PC-3 (cell line): ENCODE results near the gene RSKR. TPM values are rescaled to one million over a fixed set of nuclear protein-coding genes. Genes with fewer than 3 reads are reported as not detected.
"Not testable (repeated sequence)": the region's sequence is repeated elsewhere in the genome, so short reads cannot be mapped to it uniquely, and the experiment has no call there.

Source experiments
- ATAC-seq: fragments of 200-7000 bp; cut with Tn5 transposase; 2 replicates; pipeline ENCODE4 v1.9.1; 2020; ENCODE audit warnings: mild to moderate bottlenecking, moderate library complexity
- BruUV-seq: library from RNA; stranded (reverse); fragments of 400-500 nt; replicated peaks from 2 replicates; lab custom pipeline; 2021; lab: Mats Ljungman, UMichigan
- CTCF ChIA-PET: fragments of 300-600 bp; sonication (Branson Sonifier 250); formaldehyde crosslinking; loops from one replicate; lab custom pipeline; 2022; ENCODE audit warnings: antibody characterized with exemption; lab: Charles Lee
- POLR2A ChIA-PET: fragments of 300-600 bp; sonication (Branson Sonifier 250); formaldehyde crosslinking; loops from one replicate; lab custom pipeline; 2022; ENCODE audit warnings: antibody characterized with exemption; ENCODE audit not compliant: unreplicated experiment; lab: Charles Lee
- DNase-seq: peaks from one replicate; pipeline ENCODE4 v3.0.0-alpha.2; 2015
- H2AFZ ChIP-seq: fragments of 300-600 bp; sonication (generic); 2 replicates; pipeline ENCODE4 v1.6.0; 2016; ENCODE audit warnings: antibody characterized with exemption, low read length
- H3F3A ChIP-seq: fragments of 300-600 bp; sonication (generic); one replicate; pipeline ENCODE4 v1.6.0; 2017; ENCODE audit warnings: antibody characterized with exemption, low read length, control low read depth, mild to moderate bottlenecking; ENCODE audit not compliant: unreplicated experiment
- H3K27ac ChIP-seq: fragments of 300-600 bp; sonication (generic); 2 replicates; pipeline ENCODE4 v1.5.1; 2016; ENCODE audit warnings: mild to moderate bottlenecking, low read length
- H3K27me3 ChIP-seq: fragments of 300-600 bp; sonication (generic); 2 replicates; pipeline ENCODE4 v1.6.1; 2016; ENCODE audit warnings: low read length, mixed read lengths
- H3K36me3 ChIP-seq: fragments of 300-600 bp; sonication (generic); 2 replicates; pipeline ENCODE4 v1.6.1; 2016; ENCODE audit warnings: low read depth, mixed run types, low read length, mixed read lengths
- H3K4me1 ChIP-seq: fragments of 300-600 bp; sonication (generic); 2 replicates; pipeline ENCODE4 v1.5.1; 2016; ENCODE audit warnings: low read length; ENCODE audit not compliant: insufficient read depth
- H3K4me2 ChIP-seq: fragments of 300-600 bp; sonication (generic); 2 replicates; pipeline ENCODE4 v1.6.0; 2016; ENCODE audit warnings: low read length
- H3K4me3 ChIP-seq: fragments of 300-600 bp; sonication (generic); 2 replicates; pipeline ENCODE4 v1.5.1; 2016; ENCODE audit warnings: mild to moderate bottlenecking, low read length, mixed read lengths
- H3K79me2 ChIP-seq: fragments of 300-600 bp; sonication (generic); 2 replicates; pipeline ENCODE4 v1.6.1; 2017; ENCODE audit warnings: low read length, mixed read lengths
- H3K9ac ChIP-seq: fragments of 300-600 bp; sonication (generic); 2 replicates; pipeline ENCODE4 v1.6.0; 2016; ENCODE audit warnings: mild to moderate bottlenecking, low read length
- H3K9me2 ChIP-seq: fragments of 300-600 bp; sonication (generic); replicated peaks from 2 replicates; pipeline ENCODE4 v1.6.1; 2016; ENCODE audit warnings: mixed run types, low read length, mixed read lengths
- H3K9me3 ChIP-seq: fragments of 300-600 bp; sonication (generic); 2 replicates; pipeline ENCODE4 v1.6.1; 2016; ENCODE audit warnings: low read length, mixed read lengths
- H4K20me1 ChIP-seq: fragments of 300-600 bp; sonication (generic); 2 replicates; pipeline ENCODE4 v1.6.1; 2016; ENCODE audit warnings: low read length, mixed read lengths
- CTCF ChIP-seq: fragments of 300-600 bp; sonication (generic); conservative IDR thresholded peaks from 2 replicates; pipeline ENCODE4 v1.5.1; 2017; ENCODE audit warnings: antibody characterized with exemption, low read depth, mild to moderate bottlenecking, low read length
- EZH2 ChIP-seq: fragments of 300-600 bp; sonication (generic); IDR thresholded peaks from one replicate; pipeline ENCODE4 v1.6.1; 2017; ENCODE audit warnings: antibody characterized with exemption, mild to moderate bottlenecking, low read length; ENCODE audit not compliant: unreplicated experiment
- EZH2phosphoT487 ChIP-seq: fragments of 300-600 bp; sonication (generic); IDR thresholded peaks from 2 replicates; pipeline ENCODE4 v1.6.1; 2018; ENCODE audit warnings: mild to moderate bottlenecking, antibody characterized with exemption, low read length, borderline replicate concordance
- intact Hi-C: fragments of 100-400 bp; cut with micrococcal nuclease; formaldehyde crosslinking; loops from 2 replicates; pipeline ENCODE4 v1.9.0; 2023
- total RNA-seq: library from RNA; depleted of rRNA; stranded (reverse); fragments of >200 nt; gene quantifications from 2 replicates; pipeline ENCODE4 v1.2.3, GENCODE V29; 2014

The RSKR gene
- total RNA-seq, 1 experiment from 2014 or later = 7.2 TPM

DNA sequence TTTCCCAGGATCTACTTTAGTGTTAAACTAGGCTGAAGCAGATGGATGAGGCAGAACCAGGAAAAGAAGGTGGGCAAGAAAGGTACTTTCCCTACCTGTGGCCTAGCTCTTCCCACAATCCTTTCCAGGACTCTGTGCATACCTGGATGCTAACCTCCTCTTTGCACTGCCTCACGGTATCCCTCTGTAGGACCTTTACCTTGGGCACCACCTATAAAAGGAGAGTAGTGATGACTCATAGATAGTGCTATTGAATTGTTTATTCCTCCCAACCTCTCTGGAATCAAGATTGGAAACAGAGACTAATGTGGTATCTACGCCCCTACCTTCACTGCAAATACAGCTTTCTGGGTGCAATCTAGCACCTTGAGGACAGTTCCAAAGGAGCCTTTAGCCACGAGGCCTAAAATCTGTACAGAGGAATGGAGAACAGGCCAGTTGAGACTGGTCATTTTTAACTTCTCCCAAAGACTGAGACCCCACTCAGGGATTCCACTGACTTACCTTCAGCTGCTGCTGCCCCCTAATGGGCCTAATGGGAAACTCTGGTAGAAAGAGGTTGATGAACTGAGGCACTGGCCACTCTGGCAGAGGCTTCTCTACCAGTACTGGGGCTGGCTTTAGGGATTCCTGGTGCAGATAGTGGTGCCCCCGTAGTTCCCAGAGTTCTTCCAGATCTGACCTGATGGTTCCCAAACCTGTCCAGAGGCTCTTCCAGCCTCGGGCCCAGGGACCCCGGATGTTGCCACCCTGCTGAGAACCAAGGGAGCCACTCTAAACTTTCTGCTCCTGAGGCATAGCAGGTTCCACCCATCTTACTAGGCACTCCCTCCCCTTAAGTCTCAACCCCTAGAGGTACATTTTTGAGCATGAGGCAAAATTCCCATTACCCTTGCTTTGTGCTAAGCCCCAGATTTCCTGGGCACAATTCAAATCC is 781 bp downstream of the RSKR start:
- ATAC-seq = peak; percentile 51
- ChIA-PET POLR2A (no interaction called here), CTCF (no interaction called here)
- peak; percentile 24 for DNase-seq
- Histone ChIP-seq H3K9me3 (no peaks in the 10 kb centered on the region), H3K36me3 (peaks cover 14% of the 10 kb centered on the region), H3K27ac (no peak overlapping the region), H3K4me1 (no peaks in the 10 kb centered on the region), H3K9me2 (no peaks in the 10 kb centered on the region), H3K27me3 (no peaks in the 10 kb centered on the region), H3K4me3 (no peak overlapping the region), H2AFZ (no peak overlapping the region), H3K4me2 (no peak overlapping the region), H3K79me2 (no peaks in the 10 kb centered on the region), H4K20me1 (no peaks in the 10 kb centered on the region), H3F3A (no peaks in the 10 kb centered on the region), H3K9ac (no peak overlapping the region)
- intact Hi-C loops = loop anchor here (1.0 kb wide), 1 partner anchor 65 kb away; no protein-coding TSS in a partner anchor
- BruUV-seq = no TSS peak
- TF ChIP-seq EZH2 = no peak
- no peak for TF ChIP-seq EZH2phosphoT487
- peak; percentile 64 for TF ChIP-seq CTCF

GRCh38 chr17:28612531-28612930 is 1.5 kb downstream of the RSKR start:
- Histone ChIP-seq H3K79me2 (no peaks in the 10 kb centered on the region), H3K4me1 (no peaks in the 10 kb centered on the region), H3F3A (no peaks in the 10 kb centered on the region), H3K36me3 (peaks cover 14% of the 10 kb centered on the region), H4K20me1 (no peaks in the 10 kb centered on the region), H3K9me3 (no peaks in the 10 kb centered on the region), H3K4me3 (no peak overlapping the region), H3K27me3 (no peaks in the 10 kb centered on the region), H3K9ac (no peak overlapping the region), H2AFZ (no peak overlapping the region), H3K9me2 (no peaks in the 10 kb centered on the region), H3K27ac (no peak overlapping the region), H3K4me2 (no peak overlapping the region)
- DNase-seq (no peak), ATAC-seq (no peak)
- no TSS peak for BruUV-seq
- POLR2A ChIA-PET = no interaction called here
- TF ChIP-seq CTCF (no peak), EZH2phosphoT487 (no peak)
- CTCF ChIA-PET = no interaction called here
- intact Hi-C loops = no loop called here

GRCh38 chr17:28610376-28610775 is 3.6 kb downstream of the RSKR start:
- CTCF ChIA-PET = no interaction called here
- Histone ChIP-seq H3K4me1 (no peaks in the 10 kb centered on the region), H3K9me2 (no peaks in the 10 kb centered on the region), H3K27ac (no peak overlapping the region), H3K36me3 (peaks cover 2% of the 10 kb centered on the region), H3K9me3 (no peaks in the 10 kb centered on the region), H2AFZ (no peak overlapping the region), H4K20me1 (no peaks in the 10 kb centered on the region), H3K27me3 (no peaks in the 10 kb centered on the region), H3K79me2 (no peaks in the 10 kb centered on the region), H3F3A (no peaks in the 10 kb centered on the region), H3K4me3 (no peak overlapping the region), H3K4me2 (no peak overlapping the region), H3K9ac (no peak overlapping the region)
- intact Hi-C loops = no loop called here
- ATAC-seq (no peak), DNase-seq (no peak)
- no TSS peak for BruUV-seq
- POLR2A ChIA-PET = no interaction called here
- TF ChIP-seq EZH2 (no peak), EZH2phosphoT487 (no peak), CTCF (no peak)

DNA sequence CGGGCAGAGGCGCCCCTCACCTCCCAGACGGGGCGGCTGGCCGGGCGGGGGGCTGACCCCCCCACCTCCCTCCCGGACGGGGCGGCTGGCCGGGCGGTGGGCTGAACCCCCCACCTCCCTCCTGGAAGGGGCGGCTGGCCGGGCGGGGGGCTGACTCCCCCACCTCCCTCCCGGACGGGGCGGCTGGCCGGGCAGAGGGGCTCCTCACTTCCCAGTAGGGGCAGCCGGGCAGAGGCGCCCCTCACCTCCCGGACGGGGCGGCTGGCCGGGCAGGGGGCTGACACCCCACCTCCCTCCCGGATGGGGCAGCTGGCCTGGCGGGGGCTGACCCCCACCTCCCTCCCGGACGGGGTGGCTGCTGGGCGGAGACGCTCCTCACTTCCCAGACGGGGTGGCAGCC is 10.0 kb downstream of the RSKR start:
- POLR2A ChIA-PET, H3F3A ChIP-seq, H3K9me2 ChIP-seq, H3K27me3 ChIP-seq, ATAC-seq, H3K9ac ChIP-seq, H3K4me2 ChIP-seq, H3K79me2 ChIP-seq, CTCF ChIA-PET, H3K27ac ChIP-seq, intact Hi-C loops, H3K4me3 ChIP-seq, H3K36me3 ChIP-seq, H4K20me1 ChIP-seq, H2AFZ ChIP-seq, DNase-seq, H3K9me3 ChIP-seq, H3K4me1 ChIP-seq, BruUV-seq: not testable (repeated sequence)
